Tongue (tissue), 2 donors: ENCODE results near the gene CNTN5. TPM values are rescaled to one million over a fixed set of nuclear protein-coding genes. Genes with fewer than 3 reads are reported as not detected.
A peak's percentile ranks its signal among the peaks of the same experiment; 100 is the strongest.

ENCODE experiments used
- DNase-seq: peaks from one replicate; pipeline ENCODE4 v3.0.0-alpha.2; 2015
- total RNA-seq: library from RNA; depleted of rRNA; stranded (reverse); fragments of >200 nt; gene quantifications from one replicate; pipeline ENCODE4 v1.2.3, GENCODE V29; 2014

Gene CNTN5
- total RNA-seq, 1 donor from 2014 or later, result 9.1 TPM

GRCh38 chr11:99171330-99171729 lies 150.6 kb downstream of the CNTN5 start:
- DNase-seq, result no peak

- DNase-seq, result no peak
Measured at GRCh38 chr11:99176430-99176829, 155.7 kb downstream of the CNTN5 start.

DNA sequence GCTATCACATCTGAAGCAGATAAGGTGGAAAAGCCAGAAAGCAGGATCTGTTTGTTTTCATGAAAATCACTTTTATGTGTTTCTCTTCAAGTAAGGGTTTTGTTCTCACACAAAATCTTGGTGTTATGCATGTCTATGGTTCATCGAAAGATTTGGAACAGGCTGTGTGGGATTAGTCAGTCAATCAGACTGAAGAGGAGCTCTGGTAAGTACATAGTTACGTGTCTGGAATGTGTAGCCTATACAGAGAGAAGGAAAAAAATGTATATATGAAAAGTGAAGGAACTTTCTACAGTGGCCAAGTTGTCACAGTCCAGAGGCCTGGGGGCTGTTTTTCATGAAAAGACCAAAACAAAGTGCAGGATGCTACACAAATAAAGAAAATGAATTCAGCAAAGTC lies 156.7 kb downstream of the CNTN5 start:
- DNase-seq, result peak; percentile 2

DNA sequence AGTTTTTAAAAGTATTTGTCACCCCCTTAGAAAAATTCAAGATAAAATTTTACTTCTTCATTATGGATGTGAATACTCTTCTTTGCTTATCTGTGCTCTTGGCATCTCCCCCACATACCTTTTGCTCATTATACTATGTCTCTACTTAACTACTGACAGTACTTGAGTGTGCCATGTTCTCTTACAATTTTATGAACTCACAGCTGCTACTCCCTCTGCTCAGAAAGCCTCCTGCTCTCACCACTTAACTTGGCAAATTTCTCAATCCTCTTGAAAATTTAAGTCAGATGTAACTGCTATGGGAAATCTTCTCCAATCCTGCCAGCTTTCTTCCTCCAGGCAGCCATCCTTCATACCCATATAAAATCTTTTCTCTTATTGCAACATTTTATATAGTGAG lies 163.4 kb downstream of the CNTN5 start:
- no peak for DNase-seq

DNA sequence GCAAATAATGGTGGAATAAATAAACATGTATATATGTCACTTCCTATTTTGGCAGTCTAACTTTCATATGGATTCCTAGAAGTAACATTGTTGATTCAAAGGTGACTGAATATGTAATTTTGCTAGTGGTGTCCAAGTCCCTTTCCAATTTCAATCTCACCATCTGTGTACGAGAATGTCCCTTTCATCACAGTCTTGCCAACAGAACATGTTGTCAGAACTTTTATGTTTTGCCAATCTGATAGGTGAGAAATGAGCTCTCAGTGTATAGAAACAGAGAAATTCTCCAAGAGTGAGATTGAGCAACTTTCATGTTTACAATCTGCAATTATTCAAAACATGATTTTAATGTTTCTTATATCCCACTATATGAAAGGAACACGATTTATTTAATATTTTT lies 167.5 kb downstream of the CNTN5 start:
- DNase-seq, result no peak

GRCh38 chr11:99192716-99193115 lies 172.0 kb downstream of the CNTN5 start:
- DNase-seq, result no peak

GRCh38 chr11:99197477-99197876 lies 176.7 kb downstream of the CNTN5 start:
- DNase-seq, result no peak

GRCh38 chr11:99198215-99198614 lies 177.5 kb downstream of the CNTN5 start:
- DNase-seq, result no peak

GRCh38 chr11:99199341-99199740 lies 178.6 kb downstream of the CNTN5 start:
- peak; percentile 46 for DNase-seq

GRCh38 chr11:99200720-99201119 lies 180.0 kb downstream of the CNTN5 start:
- DNase-seq, result no peak

- DNase-seq, result no peak
Measured at GRCh38 chr11:99208813-99209212, 188.1 kb downstream of the CNTN5 start.

DNA sequence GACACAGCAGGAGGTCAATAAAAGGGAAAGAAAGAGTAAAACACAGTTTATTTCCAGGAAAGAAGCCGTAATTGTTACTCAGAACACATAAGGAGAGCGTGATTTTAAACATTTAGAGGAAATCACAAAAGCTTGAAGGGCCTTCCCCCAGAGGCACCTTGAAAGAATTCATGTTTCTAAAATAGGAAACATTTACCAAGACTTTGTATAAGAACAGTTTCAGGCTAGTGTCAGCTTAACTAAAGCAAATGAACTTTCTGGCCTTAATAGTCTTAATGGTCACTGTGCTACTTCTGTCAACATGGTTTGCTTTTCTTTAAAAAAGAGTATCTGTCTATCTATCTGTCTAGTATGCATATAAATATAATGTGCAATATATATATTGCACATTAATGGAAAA lies 208.8 kb downstream of the CNTN5 start:
- DNase-seq, result no peak

DNA sequence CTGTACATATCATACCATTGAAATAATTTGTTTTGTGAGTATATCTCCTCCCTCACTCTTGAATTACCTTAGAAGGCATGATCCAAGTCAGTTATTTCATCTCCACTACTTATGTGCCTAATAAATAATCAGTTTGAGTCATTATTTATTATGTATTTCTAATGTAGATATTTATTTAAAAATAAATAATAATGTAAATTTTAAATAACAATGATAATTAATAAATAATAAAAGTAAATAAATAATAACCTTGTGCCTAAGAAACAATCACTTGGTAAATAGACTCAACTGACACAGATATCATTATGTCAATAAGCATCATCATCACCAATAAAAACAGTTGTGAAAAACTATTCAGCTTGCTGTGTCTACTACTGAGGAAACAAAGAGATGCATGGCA lies 213.8 kb downstream of the CNTN5 start:
- no peak for DNase-seq

GRCh38 chr11:99238401-99238800 lies 217.7 kb downstream of the CNTN5 start:
- DNase-seq, result no peak

- no peak for DNase-seq
Measured at GRCh38 chr11:99240192-99241030, 219.7 kb downstream of the CNTN5 start.

DNA sequence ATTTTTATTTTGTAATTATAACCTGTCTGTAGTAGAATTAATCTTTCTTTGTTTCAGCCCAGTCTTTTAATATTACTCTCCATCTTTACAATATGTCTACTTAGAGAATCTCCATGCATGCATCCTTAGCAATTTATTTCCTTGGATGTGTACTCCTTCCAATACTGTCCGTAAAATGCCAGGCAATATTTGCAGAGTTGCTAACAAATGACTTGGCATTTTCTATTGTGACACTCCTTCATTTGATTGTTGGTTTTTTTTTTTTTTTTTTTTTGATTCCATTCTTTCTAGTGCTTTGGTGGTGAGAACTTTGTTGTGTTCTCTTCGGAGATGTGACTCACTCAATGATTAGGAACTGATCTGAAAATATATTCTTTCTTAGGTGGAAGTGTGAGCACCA lies 220.3 kb downstream of the CNTN5 start:
- no peak for DNase-seq

- no peak for DNase-seq
Measured at GRCh38 chr11:99244613-99245012, 223.9 kb downstream of the CNTN5 start.

DNA sequence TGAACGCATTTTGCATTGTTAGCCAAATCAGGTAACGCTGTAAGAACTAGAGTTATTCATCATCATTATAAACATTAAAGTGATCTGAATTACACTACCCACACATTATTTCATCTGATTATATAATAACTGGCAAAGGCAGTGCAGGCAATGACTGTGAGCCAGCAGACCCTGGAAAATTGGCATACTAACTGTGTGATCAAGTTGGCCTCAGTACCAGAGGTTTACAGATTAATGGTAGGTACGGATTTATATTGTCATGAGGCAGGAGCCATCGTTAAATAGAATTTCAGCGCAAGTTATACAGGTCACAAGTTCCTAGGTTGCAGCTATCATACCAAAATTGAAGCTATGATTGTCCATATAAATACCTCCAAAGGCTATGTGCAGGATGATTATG lies 225.4 kb downstream of the CNTN5 start:
- DNase-seq, result peak; percentile 27

GRCh38 chr11:99256614-99257013 lies 235.9 kb downstream of the CNTN5 start:
- DNase-seq, result no peak

GRCh38 chr11:99257131-99257530 lies 236.4 kb downstream of the CNTN5 start:
- no peak for DNase-seq

DNA sequence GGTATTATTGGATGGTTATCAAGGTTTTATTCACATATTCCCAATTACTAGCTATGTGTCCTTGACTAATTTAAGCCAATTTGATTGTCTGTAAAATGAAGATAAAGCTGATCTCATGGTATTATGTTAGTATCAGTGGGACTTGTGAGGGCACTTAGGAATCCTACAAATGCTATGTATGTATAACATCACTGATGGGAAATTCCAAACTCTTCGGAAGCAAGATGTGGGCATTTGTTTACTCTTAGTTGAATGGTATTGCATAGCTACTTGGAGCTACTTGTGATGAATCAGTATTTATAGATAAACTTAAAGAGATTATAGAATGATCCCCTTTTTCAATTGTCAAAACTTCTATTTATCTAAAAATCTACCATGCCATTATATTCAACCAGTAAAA lies 239.9 kb downstream of the CNTN5 start:
- DNase-seq, result peak; percentile 11

GRCh38 chr11:99268886-99269285 lies 248.1 kb downstream of the CNTN5 start:
- peak; percentile 12 for DNase-seq

DNA sequence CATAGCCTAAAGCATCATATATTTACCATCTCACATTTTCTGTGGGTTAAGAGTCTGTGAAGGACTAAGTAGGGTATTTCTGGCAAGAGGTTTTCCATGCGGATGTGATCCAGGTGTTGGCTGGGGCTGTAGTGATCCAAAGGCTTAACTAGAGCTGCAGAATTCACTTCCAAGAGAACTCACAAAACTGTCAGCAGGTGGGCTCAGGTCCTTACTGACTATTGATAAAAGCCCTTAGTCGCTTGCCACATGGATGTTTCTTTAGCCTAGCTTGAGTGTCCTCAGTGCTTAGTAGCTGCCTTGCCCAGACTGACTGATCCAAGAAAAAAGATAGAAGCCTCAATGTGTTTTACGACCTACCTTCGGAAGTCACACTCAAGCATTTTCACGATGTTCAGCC lies 250.8 kb downstream of the CNTN5 start:
- no peak for DNase-seq

- no peak for DNase-seq
Measured at GRCh38 chr11:99275521-99275920, 254.8 kb downstream of the CNTN5 start.

GRCh38 chr11:99277281-99277680 lies 256.5 kb downstream of the CNTN5 start:
- peak; percentile 53 for DNase-seq
